Measurements from ENCODE around the gene DOCK11.

DNA sequence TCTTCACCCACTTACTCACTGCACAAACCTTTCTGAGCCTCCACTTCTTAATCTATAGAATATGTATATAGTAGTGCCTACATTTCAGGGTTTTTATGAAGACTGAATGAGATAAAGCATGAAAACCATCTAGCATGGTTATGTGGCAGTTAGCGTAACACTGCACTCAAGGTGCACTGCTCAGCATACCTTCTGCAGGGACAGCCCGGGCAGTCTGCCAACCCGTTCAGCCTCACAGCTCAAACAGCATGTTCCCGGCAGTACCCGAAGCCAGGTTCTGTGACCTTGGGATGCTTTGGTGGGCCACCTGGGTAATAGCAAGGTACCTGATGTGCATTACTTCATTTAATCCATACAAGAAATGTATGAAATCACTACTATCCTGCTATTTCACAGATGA lies 81.4 kb downstream of the DOCK11 start:
- TF ChIP-seq, protein P1, sequence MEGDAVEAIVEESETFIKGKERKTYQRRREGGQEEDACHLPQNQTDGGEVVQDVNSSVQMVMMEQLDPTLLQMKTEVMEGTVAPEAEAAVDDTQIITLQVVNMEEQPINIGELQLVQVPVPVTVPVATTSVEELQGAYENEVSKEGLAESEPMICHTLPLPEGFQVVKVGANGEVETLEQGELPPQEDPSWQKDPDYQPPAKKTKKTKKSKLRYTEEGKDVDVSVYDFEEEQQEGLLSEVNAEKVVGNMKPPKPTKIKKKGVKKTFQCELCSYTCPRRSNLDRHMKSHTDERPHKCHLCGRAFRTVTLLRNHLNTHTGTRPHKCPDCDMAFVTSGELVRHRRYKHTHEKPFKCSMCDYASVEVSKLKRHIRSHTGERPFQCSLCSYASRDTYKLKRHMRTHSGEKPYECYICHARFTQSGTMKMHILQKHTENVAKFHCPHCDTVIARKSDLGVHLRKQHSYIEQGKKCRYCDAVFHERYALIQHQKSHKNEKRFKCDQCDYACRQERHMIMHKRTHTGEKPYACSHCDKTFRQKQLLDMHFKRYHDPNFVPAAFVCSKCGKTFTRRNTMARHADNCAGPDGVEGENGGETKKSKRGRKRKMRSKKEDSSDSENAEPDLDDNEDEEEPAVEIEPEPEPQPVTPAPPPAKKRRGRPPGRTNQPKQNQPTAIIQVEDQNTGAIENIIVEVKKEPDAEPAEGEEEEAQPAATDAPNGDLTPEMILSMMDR (conservative IDR thresholded peaks at IDR 0.05; ENCODE audit: low read length), result no peak
- no peak for TF ChIP-seq EZH2phosphoT487 (IDR thresholded peaks at IDR 0.05; ENCODE audit: borderline replicate concordance, low read depth, low read length)
